SW480 (cell line): ENCODE results near the gene VPS37C.
"Not testable (repeated sequence)": the region's sequence is repeated elsewhere in the genome, so short reads cannot be mapped to it uniquely, and the experiment has no call there.

ENCODE experiments used
- DNase-seq: peaks from one replicate; pipeline ENCODE4 v3.0.0-alpha.2; 2016; ENCODE audit warnings: low spot score

VPS37C gene

GRCh38 chr11:61161190-61162091 is at the start of gene VPS37C:
VPS37C (minus strand) TSS chr11:61161426; CDS start chr11:61138829, 22,597 bp downstream.
- peak; percentile 85 for DNase-seq

GRCh38 chr11:61210629-61211028 is 49.4 kb upstream of the VPS37C start:
- not testable (repeated sequence) for DNase-seq

GRCh38 chr11:61207636-61208310 is 46.5 kb upstream of the VPS37C start:
- not testable (repeated sequence) for DNase-seq

GRCh38 chr11:61204502-61205059 is 43.4 kb upstream of the VPS37C start:
- DNase-seq = not testable (repeated sequence)

GRCh38 chr11:61203873-61204272 is 42.6 kb upstream of the VPS37C start:
- DNase-seq = not testable (repeated sequence)

GRCh38 chr11:61202950-61203746 is 41.9 kb upstream of the VPS37C start, which contains the start of gene PGA3:
PGA3 (plus strand) TSS chr11:61203515; CDS start chr11:61203565, 50 bp downstream.
- DNase-seq = not testable (repeated sequence)

GRCh38 chr11:61201476-61201875 is 40.2 kb upstream of the VPS37C start:
- DNase-seq = no peak

- no peak for DNase-seq
Observed at GRCh38 chr11:61198948-61199523, 37.8 kb upstream of the VPS37C start.

- DNase-seq = no peak
Observed at GRCh38 chr11:61198361-61198760, 37.1 kb upstream of the VPS37C start.

- DNase-seq = no peak
Observed at GRCh38 chr11:61195719-61196118, 34.5 kb upstream of the VPS37C start.

GRCh38 chr11:61194981-61195695 is 33.9 kb upstream of the VPS37C start:
- no peak for DNase-seq

- DNase-seq = no peak
Observed at GRCh38 chr11:61194169-61194671, 33.0 kb upstream of the VPS37C start.

- no peak for DNase-seq
Observed at GRCh38 chr11:61193596-61193995, 32.4 kb upstream of the VPS37C start.

- no peak for DNase-seq
Observed at GRCh38 chr11:61189933-61190332, 28.7 kb upstream of the VPS37C start.

- DNase-seq = peak; percentile 68
Observed at GRCh38 chr11:61187505-61188130, 26.4 kb upstream of the VPS37C start.

- DNase-seq = no peak
Observed at GRCh38 chr11:61186504-61186903, 25.3 kb upstream of the VPS37C start.

- no peak for DNase-seq
Observed at GRCh38 chr11:61183645-61184044, 22.4 kb upstream of the VPS37C start.

GRCh38 chr11:61181489-61181888 is 20.3 kb upstream of the VPS37C start:
- no peak for DNase-seq

GRCh38 chr11:61180205-61180604 is 19.0 kb upstream of the VPS37C start:
- not testable (repeated sequence) for DNase-seq

- no peak for DNase-seq
Observed at GRCh38 chr11:61176446-61176845, 15.2 kb upstream of the VPS37C start.
